Measurements from ENCODE around the gene KRT33B. TPM values are rescaled to one million over a fixed set of nuclear protein-coding genes. Genes with fewer than 3 reads are reported as not detected.

The KRT33B gene
- total RNA-seq, 1 experiment from 2014 or later: not detected

- Histone ChIP-seq H3K79me2 (ENCODE audit: insufficient read depth, low read length) (no peaks in the 10 kb centered on the region), H2AFZ (ENCODE audit: low read length) (no peak within 1 kb of the TSS), H2BK15ac (ENCODE audit: low read depth, low read length) (no peak within 1 kb of the TSS), H3K9me3 (ENCODE audit: control insufficient read depth, low read depth, low read length) (no peaks in the 10 kb centered on the region), H2BK5ac (ENCODE audit: insufficient read length, low read length) (no peak within 1 kb of the TSS), H3K14ac (ENCODE audit: insufficient read depth, low read length) (peak within 1 kb of the TSS; percentile 40; the same call in 1 of the 2 replicates), H3K23me2 (ENCODE audit: insufficient read length, low read depth, low read length, poor library complexity, severe bottlenecking) (no peaks in the 10 kb centered on the region), H3K56ac (ENCODE audit: insufficient read length, low read depth, low read length) (no peak within 1 kb of the TSS), H4K8ac (replicated peaks; ENCODE audit: insufficient read length, low read depth, low read length) (no peak within 1 kb of the TSS), H3T11ph (ENCODE audit: low read length) (no peak within 1 kb of the TSS), H4K20me1 (ENCODE audit: control insufficient read depth, insufficient read depth, insufficient read length) (no peaks in the 10 kb centered on the region), H2AK5ac (ENCODE audit: insufficient read length, low read length) (no peak within 1 kb of the TSS), H3K4ac (ENCODE audit: low read depth, low read length) (no peak within 1 kb of the TSS; the same call in 1 of the 2 replicates), H2BK12ac (ENCODE audit: insufficient read length, low read depth, low read length) (no peak within 1 kb of the TSS), H3K27me3 (ENCODE audit: insufficient read depth, low read length) (no peaks in the 10 kb centered on the region), H4K5ac (ENCODE audit: insufficient read length, low read depth, low read length) (no peak within 1 kb of the TSS), H3K27ac (ENCODE audit: insufficient read length, low read depth, low read length) (no peak within 1 kb of the TSS), H2BK120ac (ENCODE audit: low read depth, low read length, poor library complexity, severe bottlenecking) (no peak within 1 kb of the TSS), H3K23ac (ENCODE audit: insufficient read length, low read depth, low read length) (no peak within 1 kb of the TSS), H3K9ac (ENCODE audit: extremely low read depth, insufficient read length, low read length) (no peak within 1 kb of the TSS), H4K91ac (ENCODE audit: insufficient read length, low read depth, low read length) (no peak within 1 kb of the TSS), H3K18ac (ENCODE audit: insufficient read length, low read depth, low read length) (no peak within 1 kb of the TSS), H3K79me1 (ENCODE audit: insufficient read depth, low read depth, low read length, poor library complexity, severe bottlenecking) (no peaks in the 10 kb centered on the region), H3K4me1 (ENCODE audit: insufficient read depth, low read length) (no peaks in the 10 kb centered on the region; the same call in 1 of the 2 replicates), H2BK20ac (ENCODE audit: low read depth, low read length, poor library complexity, severe bottlenecking) (no peak within 1 kb of the TSS), H3K4me2 (ENCODE audit: insufficient read depth, insufficient read length, low read length) (no peak within 1 kb of the TSS)
- no CpG with 5 or more reads among the region's 24 CpGs for WGBS (ENCODE audit: extremely low coverage, insufficient read length, low lambda C conversion rate)
- H3K36me3 Mint-ChIP-seq (ENCODE audit: insufficient read depth in 1 of 3, low read depth in 3 of 3): peaks cover 0 to 12% (median 11%) of the 10 kb centered on the region in 3 experiments; a peak in 1 of 7 replicates
- DNase-seq: no peak
- H3K9me3 Mint-ChIP-seq: peaks cover 11 to 12% of the 10 kb centered on the region in 2 experiments; a peak in 4 of 5 replicates
- H3K4me1 Mint-ChIP-seq: peaks cover 0 to 3% of the 10 kb centered on the region in 2 experiments; a peak in 1 of 4 replicates
- peaks cover 7% of the 10 kb centered on the region for H3K27me3 Mint-ChIP-seq (ENCODE audit: low read depth)
- H3K27ac Mint-ChIP-seq: no peak within 1 kb of the TSS
- no peak within 1 kb of the TSS for H3K4me3 Mint-ChIP-seq
- TF ChIP-seq CTCF (conservative IDR thresholded peaks at IDR 0.05): no peak
Observed at GRCh38 chr17:41315204-41315794, 54.3 kb downstream of the KRT33B start, which contains the start of gene KRTAP17-1. KRTAP17-1 (minus strand) TSS chr17:41315710; CDS start chr17:41315650, 60 bp downstream.

Other genes with a start within 250 kb of the KRT33B start
- gene KRTAP4-12, start 245.6 kb downstream of the KRT33B start, total RNA-seq (2021): not detected in 2 replicates
- not detected in 2 replicates for gene KRTAP4-6, start 229.3 kb downstream of the KRT33B start, total RNA-seq (2021)
- gene KRTAP4-5, start 220.0 kb downstream of the KRT33B start, total RNA-seq (2021): not detected in 2 replicates
- not detected in 2 replicates for gene KRTAP4-4, start 209.1 kb downstream of the KRT33B start, total RNA-seq (2021)
- gene KRTAP4-3, start 201.6 kb downstream of the KRT33B start, total RNA-seq (2021): not detected in 2 replicates
- not detected in 2 replicates for gene KRTAP4-2, start 191.6 kb downstream of the KRT33B start, total RNA-seq (2021)
- not detected in 2 replicates for gene KRTAP4-1, start 184.9 kb downstream of the KRT33B start, total RNA-seq (2021)
- not detected in 2 replicates for gene KRTAP9-1, start 179.9 kb downstream of the KRT33B start, total RNA-seq (2021)
- not detected in 2 replicates for gene KRTAP9-2, start 143.2 kb downstream of the KRT33B start, total RNA-seq (2021)
- not detected in 2 replicates for gene KRTAP9-3, start 137.4 kb downstream of the KRT33B start, total RNA-seq (2021)
- not detected in 2 replicates for gene KRTAP9-8, start 131.8 kb downstream of the KRT33B start, total RNA-seq (2021)
- gene KRTAP9-4, start 120.1 kb downstream of the KRT33B start, total RNA-seq (2021): not detected in 2 replicates
- gene KRTAP9-9, start 114.4 kb downstream of the KRT33B start, total RNA-seq (2021): not detected in 2 replicates
- gene KRTAP9-6, start 104.4 kb downstream of the KRT33B start, total RNA-seq (2021): not detected in 2 replicates
- gene KRTAP9-7, start 94.1 kb downstream of the KRT33B start, total RNA-seq (2021): not detected in 2 replicates
- not detected in 2 replicates for gene KRTAP29-1, start 67.0 kb downstream of the KRT33B start, total RNA-seq (2021)
- not detected in 2 replicates for gene KRTAP16-1, start 60.5 kb downstream of the KRT33B start, total RNA-seq (2021)
- gene KRTAP17-1, start 54.1 kb downstream of the KRT33B start, total RNA-seq (2021): not detected in 2 replicates
- not detected in 2 replicates for gene KRT33A, start 19.0 kb downstream of the KRT33B start, total RNA-seq (2021)
- not detected in 2 replicates for gene KRT34, start 12.5 kb upstream of the KRT33B start, total RNA-seq (2021)
- gene KRT31, start 27.8 kb upstream of the KRT33B start, total RNA-seq (2021): not detected in 2 replicates
- not detected in 2 replicates for gene KRT37, start 54.8 kb upstream of the KRT33B start, total RNA-seq (2021)
- not detected in 2 replicates for gene KRT38, start 71.2 kb upstream of the KRT33B start, total RNA-seq (2021)
- not detected in 2 replicates for gene KRT32, start 97.6 kb upstream of the KRT33B start, total RNA-seq (2021)
- gene KRT35, start 111.3 kb upstream of the KRT33B start, total RNA-seq (2021): not detected in 2 replicates
- not detected in 2 replicates for gene KRT36, start 120.1 kb upstream of the KRT33B start, total RNA-seq (2021)
- not detected in 2 replicates for gene KRT13, start 135.8 kb upstream of the KRT33B start, total RNA-seq (2021)
- 0.35 and 0.87 TPM in 2 replicates for gene KRT15, start 149.1 kb upstream of the KRT33B start, total RNA-seq (2021)
- 134 and 143 TPM in 2 replicates for gene KRT19, start 158.5 kb upstream of the KRT33B start, total RNA-seq (2021)
- not detected in 2 replicates for gene KRT9, start 202.2 kb upstream of the KRT33B start, total RNA-seq (2021)
- not detected in 2 replicates for gene KRT14, start 217.1 kb upstream of the KRT33B start, total RNA-seq (2021)
- not detected in 2 replicates for gene KRT16, start 243.0 kb upstream of the KRT33B start, total RNA-seq (2021)

All from H9 (cell line).